Activated T-helper 17 cell treated with anti-CD3 and anti-CD28 coated beads, Interleukin-2, amount 50 U/mL, for 72 hours (primary cell): Measurements from ENCODE around the gene PKIG. TPM values are rescaled to one million over a fixed set of nuclear protein-coding genes. Genes with fewer than 3 reads are reported as not detected.
A peak's percentile ranks its signal among the peaks of the same experiment; 100 is the strongest.
"Not testable (repeated sequence)": the region's sequence is repeated elsewhere in the genome, so short reads cannot be mapped to it uniquely, and the experiment has no call there.

Experiments
- ATAC-seq: fragments of 150-1000 bp; cut with Tn5 transposase; replicated peaks from 2 replicates; pipeline ENCODE4 v1.10.0; 2021; ENCODE audit warnings: mild to moderate bottlenecking, moderate library complexity
- H3K27ac Mint-ChIP-seq: one replicate; pipeline ENCODE4 v1.8.0; 2022; ENCODE audit warnings: mixed read lengths
- H3K27me3 Mint-ChIP-seq: one replicate; pipeline ENCODE4 v1.8.0; 2022; ENCODE audit warnings: mixed read lengths
- H3K36me3 Mint-ChIP-seq: one replicate; pipeline ENCODE4 v1.8.0; 2022; ENCODE audit warnings: low read depth, mild to moderate bottlenecking, mixed read lengths
- H3K4me1 Mint-ChIP-seq: one replicate; pipeline ENCODE4 v1.8.0; 2022; ENCODE audit warnings: mixed read lengths
- H3K4me3 Mint-ChIP-seq: one replicate; pipeline ENCODE4 v1.8.0; 2022; ENCODE audit warnings: mild to moderate bottlenecking, mixed read lengths
- H3K9me3 Mint-ChIP-seq: one replicate; pipeline ENCODE4 v1.8.0; 2022; ENCODE audit warnings: mixed read lengths
- total RNA-seq, 2 donors: library from RNA; stranded (reverse); gene quantifications; one replicate each; pipeline ENCODE4 v1.2.3, GENCODE V29; 2022

PKIG gene
- total RNA-seq, 2 donors from 2014 or later: 4.4 to 11.9 TPM

DNA sequence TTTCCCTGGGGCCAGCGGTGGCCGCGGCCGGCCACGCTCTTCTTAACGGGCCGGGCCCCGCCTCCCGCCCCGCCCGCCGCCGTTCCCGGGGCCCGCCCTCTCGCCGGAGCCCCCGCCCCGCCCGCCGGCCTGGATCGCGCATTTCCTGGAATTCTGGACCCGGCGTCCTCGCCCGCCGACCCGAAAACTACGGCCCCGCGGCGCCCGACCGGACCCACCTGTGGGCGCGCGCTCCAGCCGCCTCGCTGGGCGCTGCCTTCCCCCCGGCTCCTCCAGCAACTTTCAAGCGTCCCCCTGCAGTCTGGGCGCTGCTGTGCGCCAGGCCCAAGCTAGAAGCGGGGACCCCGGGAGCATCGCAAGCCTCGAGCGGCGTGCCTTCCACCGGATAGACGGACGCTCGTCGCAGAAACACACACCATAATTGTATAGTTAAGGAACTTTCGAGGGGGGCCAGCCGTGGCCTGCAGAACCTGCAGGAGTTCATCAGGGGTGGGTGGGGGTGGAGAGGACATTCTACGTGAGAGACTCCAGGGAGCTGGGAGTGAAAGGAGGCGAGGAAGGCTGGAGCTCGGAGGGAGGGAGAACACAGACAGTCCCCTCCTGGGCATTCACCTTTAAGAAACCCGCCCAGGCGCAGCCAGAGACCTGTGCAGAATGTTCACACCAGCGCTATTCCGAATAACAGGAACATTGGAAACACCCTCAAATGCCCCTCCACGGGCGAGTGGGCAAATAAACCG, 69.5 kb downstream of the PKIG start, which contains the start of gene ADA:
TSS of gene ADA (minus strand) at position 16 of the 740 bp plus-strand sequence. CDS start 92 bp downstream, outside the sequence.
- Mint-ChIP-seq H3K27ac (peak within 1 kb of the TSS; percentile 82), H3K9me3 (no peaks in the 10 kb centered on the region), H3K27me3 (no peaks in the 10 kb centered on the region), H3K36me3 (no peaks in the 10 kb centered on the region), H3K4me1 (peaks cover 17% of the 10 kb centered on the region), H3K4me3 (peak within 1 kb of the TSS; percentile 93)
- ATAC-seq: peak; percentile 51

DNA sequence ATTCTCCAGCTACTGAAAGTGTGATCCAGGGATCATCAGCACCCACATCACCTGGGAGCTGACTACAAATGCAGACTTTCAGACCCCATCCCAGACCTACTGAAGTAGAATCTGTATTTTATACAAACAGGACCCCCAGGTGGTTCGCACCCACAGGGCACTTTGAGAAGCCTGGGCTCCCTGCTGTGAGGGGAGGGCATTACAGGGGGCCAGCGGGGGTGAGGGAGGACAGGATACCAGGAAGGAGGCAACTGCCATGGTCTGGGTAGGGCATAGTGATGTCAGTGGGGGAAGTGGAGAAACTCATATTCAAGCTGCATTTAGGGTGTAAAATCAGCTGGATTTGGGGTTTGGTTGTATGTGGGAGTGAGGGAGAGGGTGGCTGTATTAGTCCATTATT, 71.2 kb downstream of the PKIG start:
- H3K27ac Mint-ChIP-seq: no peak overlapping the region
- ATAC-seq: no peak
- peak overlapping the region; percentile 77 for H3K4me3 Mint-ChIP-seq
- no peaks in the 10 kb centered on the region for H3K36me3 Mint-ChIP-seq
- no peaks in the 10 kb centered on the region for H3K9me3 Mint-ChIP-seq
- peaks cover 16% of the 10 kb centered on the region for H3K4me1 Mint-ChIP-seq
- no peaks in the 10 kb centered on the region for H3K27me3 Mint-ChIP-seq

DNA sequence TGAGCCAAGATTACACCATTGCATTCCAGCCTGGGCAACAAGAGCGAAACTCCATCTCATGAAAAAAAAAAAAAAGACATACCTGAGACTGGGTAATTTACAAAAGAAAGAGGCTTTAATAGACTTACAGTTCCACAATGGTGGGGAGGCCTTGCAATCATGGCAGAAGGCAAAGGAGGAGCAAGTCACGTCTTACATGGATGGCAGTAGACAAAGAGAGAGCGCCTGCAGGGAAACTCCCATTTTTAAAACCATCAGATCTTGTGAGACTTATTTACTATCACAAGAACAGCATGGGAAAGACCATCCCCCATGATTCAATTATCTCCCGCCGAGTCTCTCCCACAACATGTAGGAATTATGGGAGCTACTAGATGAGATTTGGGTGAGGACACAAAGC, 71.8 kb downstream of the PKIG start:
- H3K27ac Mint-ChIP-seq, H3K4me3 Mint-ChIP-seq: not testable (repeated sequence)

DNA sequence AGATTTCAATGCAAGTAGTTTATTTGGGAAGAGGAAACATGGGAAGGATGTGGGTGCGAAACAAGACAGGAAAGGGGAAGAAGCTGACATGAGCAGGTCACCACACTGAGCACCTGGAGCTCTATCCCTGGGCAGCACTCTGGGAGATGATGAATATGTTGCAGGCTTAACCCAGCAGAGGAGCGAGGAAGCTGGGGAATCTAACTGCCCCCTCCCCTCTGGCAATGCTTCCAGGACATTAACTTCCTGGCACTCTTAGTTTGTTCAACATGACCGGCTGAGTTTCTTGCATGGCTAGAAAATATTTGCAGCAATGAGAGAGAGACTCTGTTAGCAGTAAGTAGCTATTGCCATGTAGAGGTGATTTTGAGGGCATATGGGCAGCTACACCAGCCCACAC, 74.1 kb downstream of the PKIG start:
- H3K27ac Mint-ChIP-seq: no peak overlapping the region
- no peaks in the 10 kb centered on the region for H3K9me3 Mint-ChIP-seq
- no peak for ATAC-seq
- no peaks in the 10 kb centered on the region for H3K36me3 Mint-ChIP-seq
- no peak overlapping the region for H3K4me3 Mint-ChIP-seq
- no peaks in the 10 kb centered on the region for H3K27me3 Mint-ChIP-seq
- H3K4me1 Mint-ChIP-seq: peaks cover 12% of the 10 kb centered on the region

More for the DNA sequence above, 71.8 kb downstream of the PKIG start:
- H3K27me3 Mint-ChIP-seq, H3K9me3 Mint-ChIP-seq, ATAC-seq, H3K36me3 Mint-ChIP-seq: not testable (repeated sequence)
- H3K4me1 Mint-ChIP-seq: peaks cover 13% of the 10 kb centered on the region

DNA sequence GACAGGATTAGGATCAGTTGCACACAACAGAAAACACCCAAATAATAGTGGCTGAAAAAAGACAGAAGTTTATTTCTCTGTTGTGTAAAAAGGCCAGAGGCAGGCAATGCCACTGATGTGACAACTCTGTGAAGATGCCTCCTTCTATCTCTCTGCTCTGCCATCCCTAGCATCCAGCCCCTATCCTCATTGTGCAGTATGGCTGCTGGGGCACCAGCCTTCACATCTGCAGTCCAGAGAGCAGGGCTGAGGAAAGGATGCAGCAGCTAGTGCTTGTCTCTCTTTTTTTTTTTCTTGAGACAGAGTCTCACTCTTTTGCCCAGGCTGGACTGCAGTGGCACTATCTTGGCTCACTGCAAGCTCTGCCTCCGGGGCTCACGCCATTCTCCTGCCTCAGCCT, 75.5 kb downstream of the PKIG start:
- H3K4me3 Mint-ChIP-seq: no peak overlapping the region
- H3K27me3 Mint-ChIP-seq: no peaks in the 10 kb centered on the region
- peaks cover 6% of the 10 kb centered on the region for H3K4me1 Mint-ChIP-seq
- H3K9me3 Mint-ChIP-seq: no peaks in the 10 kb centered on the region
- ATAC-seq: no peak
- H3K27ac Mint-ChIP-seq: no peak overlapping the region
- no peaks in the 10 kb centered on the region for H3K36me3 Mint-ChIP-seq

DNA sequence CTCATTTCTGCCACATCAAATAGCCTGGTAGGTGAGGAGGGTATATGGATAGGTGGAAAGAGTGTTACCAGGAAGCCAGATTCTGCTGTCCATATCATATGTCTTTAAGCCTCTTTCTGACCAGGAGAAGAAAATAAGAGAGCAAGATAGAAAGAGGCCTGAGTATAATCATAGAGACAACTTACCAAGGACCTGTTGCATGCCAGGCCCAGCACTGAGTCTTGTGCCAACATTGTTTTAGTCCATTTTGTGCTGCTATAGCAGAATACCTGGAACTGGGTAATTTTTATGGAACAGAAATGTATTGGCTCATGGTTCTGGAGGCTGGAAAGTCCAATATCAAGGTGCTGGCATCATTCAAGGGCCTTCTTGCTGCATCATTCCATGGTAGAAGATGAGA, 76.4 kb downstream of the PKIG start:
- H3K9me3 Mint-ChIP-seq: no peaks in the 10 kb centered on the region
- H3K27me3 Mint-ChIP-seq: no peaks in the 10 kb centered on the region
- H3K4me3 Mint-ChIP-seq: no peak overlapping the region
- peaks cover 6% of the 10 kb centered on the region for H3K4me1 Mint-ChIP-seq
- H3K27ac Mint-ChIP-seq: peak overlapping the region; percentile 18
- H3K36me3 Mint-ChIP-seq: no peaks in the 10 kb centered on the region
- ATAC-seq: no peak

DNA sequence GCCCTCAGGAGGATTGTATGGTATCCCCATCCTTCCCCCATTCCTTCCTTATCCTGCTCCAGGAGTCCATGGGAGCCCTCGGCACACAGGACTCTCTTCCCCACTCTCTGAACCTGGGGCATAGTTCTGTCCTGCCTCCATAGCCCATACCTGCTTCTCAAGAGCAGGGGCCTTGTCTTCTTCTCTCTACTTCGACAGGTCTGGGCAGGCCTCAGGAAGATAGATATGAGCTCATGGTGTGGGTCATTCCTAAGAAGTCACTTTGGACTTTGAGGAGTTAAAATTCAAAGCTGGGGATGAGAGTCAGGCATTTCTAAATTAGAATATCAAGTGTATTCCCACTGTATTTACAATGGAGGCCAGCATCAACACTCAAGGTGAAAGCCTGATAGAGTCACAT, 77.6 kb downstream of the PKIG start:
- ATAC-seq: no peak
- Mint-ChIP-seq H3K4me1 (peaks cover 6% of the 10 kb centered on the region), H3K27ac (peak overlapping the region; percentile 41), H3K36me3 (no peaks in the 10 kb centered on the region), H3K9me3 (no peaks in the 10 kb centered on the region), H3K4me3 (no peak overlapping the region), H3K27me3 (no peaks in the 10 kb centered on the region)

DNA sequence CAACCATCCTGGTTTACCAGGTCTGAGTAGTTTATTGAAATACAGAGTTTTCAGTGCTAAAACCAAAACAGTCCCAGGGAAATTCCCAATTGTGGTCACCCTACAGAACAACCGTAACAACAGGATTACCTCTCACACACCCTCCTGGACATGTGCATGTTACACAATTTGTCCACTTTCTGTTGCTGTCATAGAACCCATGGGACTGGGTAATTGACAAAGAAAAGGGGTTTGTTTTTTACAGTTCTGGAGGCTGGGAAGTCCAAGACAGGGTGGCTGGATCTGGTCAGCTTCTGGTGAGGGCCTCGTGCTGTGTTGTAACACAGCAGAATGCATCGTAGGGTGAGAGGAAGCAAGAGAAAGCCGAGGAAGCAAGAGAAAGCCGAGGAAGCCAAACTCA, 78.2 kb downstream of the PKIG start:
- no peak overlapping the region for H3K4me3 Mint-ChIP-seq
- peak; percentile 77 for ATAC-seq

GRCh38 chr20:44662261-44662660, 79.9 kb downstream of the PKIG start:
- H3K4me3 Mint-ChIP-seq: no peak overlapping the region
- no peaks in the 10 kb centered on the region for H3K27me3 Mint-ChIP-seq
- peaks cover 6% of the 10 kb centered on the region for H3K4me1 Mint-ChIP-seq
- no peaks in the 10 kb centered on the region for H3K36me3 Mint-ChIP-seq
- H3K9me3 Mint-ChIP-seq: no peaks in the 10 kb centered on the region
- no peak for ATAC-seq
- no peak overlapping the region for H3K27ac Mint-ChIP-seq

More for the DNA sequence above, 78.2 kb downstream of the PKIG start:
- peak overlapping the region; percentile 41 for H3K27ac Mint-ChIP-seq
- no peaks in the 10 kb centered on the region for H3K27me3 Mint-ChIP-seq
- peaks cover 6% of the 10 kb centered on the region for H3K4me1 Mint-ChIP-seq
- no peaks in the 10 kb centered on the region for H3K9me3 Mint-ChIP-seq
- H3K36me3 Mint-ChIP-seq: no peaks in the 10 kb centered on the region

- H3K4me3 Mint-ChIP-seq: no peak overlapping the region
- no peak for ATAC-seq
- no peaks in the 10 kb centered on the region for H3K27me3 Mint-ChIP-seq
- no peak overlapping the region for H3K27ac Mint-ChIP-seq
- no peaks in the 10 kb centered on the region for H3K9me3 Mint-ChIP-seq
- no peaks in the 10 kb centered on the region for H3K36me3 Mint-ChIP-seq
- peaks cover 6% of the 10 kb centered on the region for H3K4me1 Mint-ChIP-seq
These were observed 81.8 kb downstream of the PKIG start for GRCh38 chr20:44664131-44664530.

- Mint-ChIP-seq H3K9me3 (no peaks in the 10 kb centered on the region), H3K4me1 (peaks cover 10% of the 10 kb centered on the region), H3K4me3 (no peak overlapping the region), H3K36me3 (no peaks in the 10 kb centered on the region), H3K27me3 (no peaks in the 10 kb centered on the region), H3K27ac (no peak overlapping the region)
- ATAC-seq: no peak
These were observed 83.7 kb downstream of the PKIG start for GRCh38 chr20:44666066-44666465.

Other genes with a start within 250 kb of the PKIG start
- gene R3HDML, start 245.5 kb upstream of the PKIG start, total RNA-seq: not detected
- gene HNF4A, start 226.9 kb upstream of the PKIG start, total RNA-seq: not detected
- gene TTPAL, start 106.7 kb upstream of the PKIG start, total RNA-seq: 10 to 100 TPM; 15.5 to 23.0 TPM
- gene SERINC3, start 60.5 kb upstream of the PKIG start, total RNA-seq: 10 to 100 TPM; 68.7 to 86.8 TPM
- 10 to 100 TPM; 30.4 to 32.5 TPM for gene ADA, start 69.1 kb downstream of the PKIG start, total RNA-seq
- not detected for gene CCN5, start 132.8 kb downstream of the PKIG start, total RNA-seq
- under 1 TPM; 0.09 to 0.11 TPM for gene KCNK15, start 163.3 kb downstream of the PKIG start, total RNA-seq
- under 1 TPM in 1 of 2 donors, not detected in 1; 0.13 TPM for gene RIMS4, start 228.0 kb downstream of the PKIG start, total RNA-seq